SK-N-SH (cell line): ENCODE measurements around the gene TNNT2. TPM values are rescaled to one million over a fixed set of nuclear protein-coding genes. Genes with fewer than 3 reads are reported as not detected.

Experiments used
- CTCF ChIA-PET: fragments of 300-600, 350-600 bp; formaldehyde crosslinking; extraction: SDS; loops from one replicate; lab custom pipeline; 2021; lab: Yijun Ruan, JAX
- POLR2A ChIA-PET: fragments of 350-600 bp; sonication (Branson Sonifier 250); formaldehyde crosslinking; extraction: SDS; loops from one replicate; lab custom pipeline; 2020; ENCODE audit warnings: antibody characterized with exemption, inconsistent platforms; lab: Yijun Ruan, JAX
- DNase-seq: peaks from one replicate; pipeline ENCODE4 v3.0.0; 2012
- H2AFZ ChIP-seq: fragments of 200-600 bp; sonication (generic); 2 replicates; pipeline ENCODE4 v1.8.1; 2016; ENCODE audit warnings: antibody characterized with exemption, mild to moderate bottlenecking, low read depth
- H3F3A ChIP-seq: fragments of 200-600 bp; sonication (generic); replicated peaks from 2 replicates; pipeline ENCODE3; 2016; ENCODE audit warnings: antibody characterized with exemption, mild to moderate bottlenecking; ENCODE audit not compliant: insufficient read depth
- H3K27ac ChIP-seq, 2 experiments: fragments of 200-500 bp in 1 of 2; fragments of 200-600 bp in 1 of 2; sonication (Bioruptor generic) in 1 of 2; sonication (generic), shearing (Covaris generic) in 1 of 2; 2 replicates each; pipeline versions ENCODE4 v1.5.1 to v1.6.1; 2014 to 2016; ENCODE audit warnings: low read depth in 2 of 2, inconsistent platforms in 1 of 2, low read length in 1 of 2, mild to moderate bottlenecking in 1 of 2, mixed read lengths in 1 of 2
- H3K27me3 ChIP-seq: fragments of 200-600 bp; sonication (generic), shearing (Covaris generic); 2 replicates; pipeline ENCODE4 v1.6.1; 2016; ENCODE audit warnings: mixed run types; ENCODE audit not compliant: insufficient read depth
- H3K36me3 ChIP-seq, 2 experiments: fragments of 200-500 bp in 1 of 2; fragments of 200-600 bp in 1 of 2; sonication (Bioruptor generic) in 1 of 2; sonication (generic) in 1 of 2; replicated peaks in 1 of 2; 2 replicates each; pipeline versions ENCODE3 to v1.5.1; 2014 to 2016; ENCODE audit warnings: low read length in 1 of 2, mild to moderate bottlenecking in 1 of 2; ENCODE audit not compliant: insufficient read depth in 2 of 2, control insufficient read depth in 1 of 2
- H3K4me1 ChIP-seq, 2 experiments: fragments of 200-500 bp in 1 of 2; fragments of 200-600 bp in 1 of 2; sonication (Bioruptor generic) in 1 of 2; sonication (generic), shearing (Covaris generic) in 1 of 2; 2 replicates each; pipeline versions ENCODE4 v1.5.1 to v1.6.1; 2014 to 2016; ENCODE audit warnings: low read depth in 1 of 2, low read length in 1 of 2, mixed run types in 1 of 2; ENCODE audit not compliant: insufficient read depth in 2 of 2, control insufficient read depth in 1 of 2
- H3K4me2 ChIP-seq: fragments of 200-600 bp; sonication (generic), shearing (Covaris generic); 2 replicates; pipeline ENCODE4 v1.6.1; 2017; ENCODE audit warnings: mixed run types
- H3K4me3 ChIP-seq, 2 experiments: fragments of 200-500 bp in 1 of 2; fragments of 200-600 bp in 1 of 2; sonication (Bioruptor generic) in 1 of 2; sonication (generic), shearing (Covaris generic) in 1 of 2; 2 replicates each; pipeline versions ENCODE4 v1.5.1 to v1.8.1; 2014 to 2016; ENCODE audit warnings: low read depth in 2 of 2, inconsistent platforms in 1 of 2, low read length in 1 of 2, mild to moderate bottlenecking in 1 of 2, mixed read lengths in 1 of 2, moderate library complexity in 1 of 2
- H3K79me2 ChIP-seq: fragments of 200-600 bp; sonication (generic); 2 replicates; pipeline ENCODE4 v1.8.1; 2017; ENCODE audit warnings: mild to moderate bottlenecking; ENCODE audit not compliant: insufficient read depth
- H3K9ac ChIP-seq: fragments of 200-600 bp; sonication (generic); 2 replicates; pipeline ENCODE4 v1.6.1; 2017; ENCODE audit warnings: mixed run types
- H3K9me2 ChIP-seq: fragments of 200-600 bp; sonication (generic); 2 replicates; pipeline ENCODE4 v1.6.1; 2017; ENCODE audit warnings: mixed run types
- H3K9me3 ChIP-seq: fragments of 200-600 bp; sonication (generic); 2 replicates; pipeline ENCODE4 v1.6.1; 2017; ENCODE audit warnings: mixed run types, mild to moderate bottlenecking, moderate library complexity
- H4K20me1 ChIP-seq: fragments of 200-600 bp; sonication (generic); 2 replicates; pipeline ENCODE4 v1.6.1; 2017; ENCODE audit warnings: mild to moderate bottlenecking, mixed run types; ENCODE audit not compliant: insufficient read depth
- CHD2 ChIP-seq: fragments of 150-350 bp; IDR thresholded peaks from 2 replicates; pipeline ENCODE4 v1.6.1; 2018; ENCODE audit warnings: low read length; ENCODE audit not compliant: partially characterized antibody
- ELF1 ChIP-seq: IDR thresholded peaks from 2 replicates; pipeline ENCODE4 v1.4.0; 2012
- EZH2phosphoT487 ChIP-seq: fragments of 200-600 bp; sonication (generic); IDR thresholded peaks from 2 replicates; pipeline ENCODE4 v1.6.1; 2017; ENCODE audit warnings: low read depth, mixed run types, mild to moderate bottlenecking, antibody characterized with exemption, moderate library complexity, borderline replicate concordance
- FOXJ3 ChIP-seq: sonication (generic); formaldehyde crosslinking; IDR thresholded peaks from 2 replicates; pipeline ENCODE4 v1.5.1; 2020; ENCODE audit warnings: mild to moderate bottlenecking, missing genetic modification reagents
- FOXM1 ChIP-seq: IDR thresholded peaks from 2 replicates; pipeline ENCODE4 v1.4.0; 2012; ENCODE audit warnings: low read depth, mild to moderate bottlenecking
- MAX ChIP-seq: IDR thresholded peaks from 2 replicates; pipeline ENCODE4 v1.4.0; 2012; ENCODE audit warnings: low read depth
- MEF2A ChIP-seq: IDR thresholded peaks from 2 replicates; pipeline ENCODE4 v1.4.0; 2012; ENCODE audit warnings: low read depth, borderline replicate concordance
- MXI1 ChIP-seq: IDR thresholded peaks from 2 replicates; pipeline ENCODE4 v1.6.1; 2012; ENCODE audit warnings: mild to moderate bottlenecking, low read depth, low read length, improper control_type of control experiment
- NFIC ChIP-seq: IDR thresholded peaks from 2 replicates; pipeline ENCODE4 v1.4.0; 2012; ENCODE audit warnings: borderline replicate concordance
- POLR2AphosphoS5 ChIP-seq: IDR thresholded peaks from 2 replicates; pipeline ENCODE4 v1.6.1; 2012; ENCODE audit warnings: low read depth, low read length
- RCOR1 ChIP-seq: fragments of 150-350 bp; IDR thresholded peaks from 2 replicates; pipeline ENCODE4 v1.6.1; 2017; ENCODE audit warnings: antibody characterized with exemption, low read length
- RFX5 ChIP-seq: IDR thresholded peaks from 2 replicates; pipeline ENCODE4 v1.6.1; 2012; ENCODE audit warnings: mild to moderate bottlenecking, improper control_type of control experiment, low read length
- SIN3A ChIP-seq: IDR thresholded peaks from 2 replicates; pipeline ENCODE4 v1.6.1; 2012; ENCODE audit warnings: low read depth, mild to moderate bottlenecking, low read length, moderate library complexity, borderline replicate concordance
- SMC3 ChIP-seq: IDR thresholded peaks from 2 replicates; pipeline ENCODE4 v1.6.1; 2012; ENCODE audit warnings: low read depth, low read length, improper control_type of control experiment
- TAF1 ChIP-seq: IDR thresholded peaks from 2 replicates; pipeline ENCODE4 v1.6.1; 2012; ENCODE audit warnings: low read depth, mild to moderate bottlenecking, low read length, moderate library complexity, borderline replicate concordance
- TCF12 ChIP-seq: IDR thresholded peaks from 2 replicates; pipeline ENCODE4 v1.4.0; 2012
- TEAD4 ChIP-seq: IDR thresholded peaks from 2 replicates; pipeline ENCODE4 v1.4.0; 2012; ENCODE audit warnings: mild to moderate bottlenecking, borderline replicate concordance; ENCODE audit not compliant: insufficient read depth
- USF2 ChIP-seq: fragments of 150-350 bp; IDR thresholded peaks from 2 replicates; pipeline ENCODE4 v1.6.1; 2017; ENCODE audit warnings: antibody characterized with exemption, low read length, low read depth, borderline replicate concordance
- WGBS: methylation state at CpG from one replicate; pipeline ENCODE4 v1.1.6; 2017; ENCODE audit warnings: low lambda C conversion rate; 5-methylcytosine and 5-hydroxymethylcytosine counted together
- polyA plus RNA-seq, 3 experiments: library from polyadenylated mRNA; depleted of rRNA; stranded (reverse); fragments of >200 nt; gene quantifications; 2 replicates each; pipeline ENCODE4 v1.2.3, GENCODE V29; 2012
- TF ChIP-seq, protein P1 (sequence below): IDR thresholded peaks from 2 replicates; pipeline ENCODE4 v1.6.1; 2012; ENCODE audit warnings: mild to moderate bottlenecking, low read depth, low read length, moderate library complexity
- TF ChIP-seq, protein P2 (sequence below): IDR thresholded peaks from 2 replicates; pipeline ENCODE4 v1.4.0; 2012; ENCODE audit warnings: low read depth, borderline replicate concordance

Gene TNNT2
- polyA plus RNA-seq, 1 of the 3 experiments (the other 2 are of a cell fraction) = 0.33 TPM

DNA sequence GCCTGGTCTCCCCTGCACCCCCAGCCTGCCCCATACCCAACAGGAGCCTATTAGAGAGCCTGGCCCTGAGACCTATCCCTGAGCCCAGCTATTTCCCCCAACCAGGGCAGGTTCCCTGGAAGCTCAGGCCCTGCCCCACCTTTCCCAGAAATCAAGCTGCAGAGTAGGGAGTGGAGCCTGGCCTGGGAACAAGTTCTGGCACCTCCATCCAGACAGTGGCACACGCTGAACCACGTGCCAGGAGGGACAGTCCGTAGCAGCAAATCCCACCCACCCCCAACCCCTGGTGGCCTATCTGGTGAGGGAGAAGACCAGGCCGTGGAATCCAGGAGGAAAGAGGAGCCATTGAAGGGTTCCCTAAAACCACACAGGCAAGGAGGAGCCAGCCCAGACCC lies 22.6 kb downstream of the TNNT2 start:
- H3K9me2 ChIP-seq = no peaks in the 10 kb centered on the region
- no peaks in the 10 kb centered on the region for H3F3A ChIP-seq
- no peaks in the 10 kb centered on the region for H3K9me3 ChIP-seq
- H3K4me3 ChIP-seq = no peak overlapping the region
- H3K9ac ChIP-seq = no peak overlapping the region
- no peaks in the 10 kb centered on the region; a peak in 1 of 4 replicates for H3K4me1 ChIP-seq
- no peak for TF ChIP-seq FOXM1
- TF ChIP-seq FOXJ3 (CRISPR knock-in tag) = no peak
- no peak for TF ChIP-seq TEAD4
- TF ChIP-seq TAF1 = no peak
- no peak for TF ChIP-seq ELF1
- 72% methylated on average over 4 of the region's 4 CpGs for WGBS
- no peak overlapping the region for H2AFZ ChIP-seq
- H4K20me1 ChIP-seq = no peaks in the 10 kb centered on the region
- POLR2A ChIA-PET = no interaction called here
- DNase-seq = no peak
- no peak overlapping the region for H3K4me2 ChIP-seq
- H3K27ac ChIP-seq = no peak overlapping the region
- no peaks in the 10 kb centered on the region for H3K36me3 ChIP-seq
- CTCF ChIA-PET = interaction anchor here (0.8 to 17.5 kb wide), 9 partner anchors 8 to 104 kb away, joined by 3 to 329 read pairs (median 4); no protein-coding TSS in a partner anchor
- no peaks in the 10 kb centered on the region for H3K79me2 ChIP-seq
- H3K27me3 ChIP-seq = peaks cover 3% of the 10 kb centered on the region; the same call in 1 of the 2 replicates

DNA sequence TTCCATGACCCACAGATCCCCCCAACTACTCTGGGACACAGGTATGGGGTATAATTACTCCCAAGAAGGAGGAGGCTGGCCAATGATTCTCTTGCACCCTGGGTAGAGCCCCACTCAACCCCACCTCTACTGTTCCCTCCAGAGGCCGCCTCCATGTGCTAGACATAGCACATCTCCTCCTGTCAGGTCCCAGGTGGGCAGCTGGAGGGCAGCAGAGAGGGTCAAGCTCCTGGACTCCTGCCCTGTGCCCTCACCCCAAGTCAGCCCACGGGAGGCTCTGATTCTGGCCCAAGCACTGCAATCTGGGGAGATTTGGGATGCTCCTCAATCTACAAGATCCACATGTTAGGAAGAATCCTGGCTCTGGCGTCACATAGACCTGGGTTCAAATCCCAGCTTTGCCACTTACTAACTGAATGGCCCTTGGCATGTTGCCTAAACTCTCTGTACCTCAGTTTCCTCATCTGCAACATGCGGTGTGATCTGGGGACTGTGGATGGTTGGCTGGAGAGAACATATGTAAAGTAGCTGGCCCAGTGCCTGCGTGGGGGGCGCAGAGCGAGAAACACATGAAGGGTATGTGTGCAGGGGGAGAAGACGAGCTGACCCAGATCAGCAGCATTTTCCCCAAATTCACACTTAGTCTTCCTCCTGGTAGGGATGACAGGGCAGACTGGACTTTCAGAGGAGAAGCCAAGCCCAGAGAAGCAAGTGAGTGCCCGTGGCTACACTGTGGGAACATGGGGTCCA lies 23.2 kb downstream of the TNNT2 start:
- CTCF ChIA-PET = interaction anchor here (1.0 to 17.5 kb wide), 7 partner anchors 7 to 103 kb away, joined by 3 to 329 read pairs (median 4); no protein-coding TSS in a partner anchor
- H3K27ac ChIP-seq = no peak overlapping the region
- no peaks in the 10 kb centered on the region for H3F3A ChIP-seq
- H3K4me2 ChIP-seq = no peak overlapping the region
- TF ChIP-seq MXI1 = no peak
- no peak for TF ChIP-seq MEF2A
- TF ChIP-seq SMC3 = no peak
- TF ChIP-seq RFX5 = no peak
- TF ChIP-seq CHD2 = no peak
- TF ChIP-seq POLR2AphosphoS5 = no peak
- no peak for TF ChIP-seq EZH2phosphoT487
- no peak for TF ChIP-seq TEAD4
- TF ChIP-seq, protein P1, sequence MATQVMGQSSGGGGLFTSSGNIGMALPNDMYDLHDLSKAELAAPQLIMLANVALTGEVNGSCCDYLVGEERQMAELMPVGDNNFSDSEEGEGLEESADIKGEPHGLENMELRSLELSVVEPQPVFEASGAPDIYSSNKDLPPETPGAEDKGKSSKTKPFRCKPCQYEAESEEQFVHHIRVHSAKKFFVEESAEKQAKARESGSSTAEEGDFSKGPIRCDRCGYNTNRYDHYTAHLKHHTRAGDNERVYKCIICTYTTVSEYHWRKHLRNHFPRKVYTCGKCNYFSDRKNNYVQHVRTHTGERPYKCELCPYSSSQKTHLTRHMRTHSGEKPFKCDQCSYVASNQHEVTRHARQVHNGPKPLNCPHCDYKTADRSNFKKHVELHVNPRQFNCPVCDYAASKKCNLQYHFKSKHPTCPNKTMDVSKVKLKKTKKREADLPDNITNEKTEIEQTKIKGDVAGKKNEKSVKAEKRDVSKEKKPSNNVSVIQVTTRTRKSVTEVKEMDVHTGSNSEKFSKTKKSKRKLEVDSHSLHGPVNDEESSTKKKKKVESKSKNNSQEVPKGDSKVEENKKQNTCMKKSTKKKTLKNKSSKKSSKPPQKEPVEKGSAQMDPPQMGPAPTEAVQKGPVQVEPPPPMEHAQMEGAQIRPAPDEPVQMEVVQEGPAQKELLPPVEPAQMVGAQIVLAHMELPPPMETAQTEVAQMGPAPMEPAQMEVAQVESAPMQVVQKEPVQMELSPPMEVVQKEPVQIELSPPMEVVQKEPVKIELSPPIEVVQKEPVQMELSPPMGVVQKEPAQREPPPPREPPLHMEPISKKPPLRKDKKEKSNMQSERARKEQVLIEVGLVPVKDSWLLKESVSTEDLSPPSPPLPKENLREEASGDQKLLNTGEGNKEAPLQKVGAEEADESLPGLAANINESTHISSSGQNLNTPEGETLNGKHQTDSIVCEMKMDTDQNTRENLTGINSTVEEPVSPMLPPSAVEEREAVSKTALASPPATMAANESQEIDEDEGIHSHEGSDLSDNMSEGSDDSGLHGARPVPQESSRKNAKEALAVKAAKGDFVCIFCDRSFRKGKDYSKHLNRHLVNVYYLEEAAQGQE = no peak
- TF ChIP-seq MAX = no peak
- no peak for TF ChIP-seq USF2
- TF ChIP-seq, protein P2, sequence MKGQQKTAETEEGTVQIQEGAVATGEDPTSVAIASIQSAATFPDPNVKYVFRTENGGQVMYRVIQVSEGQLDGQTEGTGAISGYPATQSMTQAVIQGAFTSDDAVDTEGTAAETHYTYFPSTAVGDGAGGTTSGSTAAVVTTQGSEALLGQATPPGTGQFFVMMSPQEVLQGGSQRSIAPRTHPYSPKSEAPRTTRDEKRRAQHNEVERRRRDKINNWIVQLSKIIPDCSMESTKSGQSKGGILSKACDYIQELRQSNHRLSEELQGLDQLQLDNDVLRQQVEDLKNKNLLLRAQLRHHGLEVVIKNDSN = no peak
- TF ChIP-seq RCOR1 = no peak
- TF ChIP-seq NFIC = no peak
- no peak for TF ChIP-seq TCF12
- TF ChIP-seq SIN3A = no peak
- no peaks in the 10 kb centered on the region for H3K79me2 ChIP-seq
- DNase-seq = no peak
- H2AFZ ChIP-seq = no peak overlapping the region
- H3K4me3 ChIP-seq = no peak overlapping the region
- H3K27me3 ChIP-seq = peaks cover 3% of the 10 kb centered on the region; the same call in 1 of the 2 replicates
- no peaks in the 10 kb centered on the region; a peak in 1 of 4 replicates for H3K4me1 ChIP-seq
- H3K9ac ChIP-seq = no peak overlapping the region
- H3K9me2 ChIP-seq = no peaks in the 10 kb centered on the region
- 75% methylated on average over 8 of the region's 9 CpGs for WGBS
- no peaks in the 10 kb centered on the region for H3K36me3 ChIP-seq
- H4K20me1 ChIP-seq = no peaks in the 10 kb centered on the region
- no peaks in the 10 kb centered on the region for H3K9me3 ChIP-seq
- POLR2A ChIA-PET = no interaction called here
